K562 (cell line): ENCODE data around the gene B3GALT4. TPM values are rescaled to one million over a fixed set of nuclear protein-coding genes. Genes with fewer than 3 reads are reported as not detected.

ENCODE experiments used
- COPS2 ChIP-seq: fragments of 450-650 bp; conservative IDR thresholded peaks from 2 replicates; pipeline ENCODE4 v1.6.1; 2016; ENCODE audit warnings: mild to moderate bottlenecking, moderate library complexity
- E2F1 ChIP-seq: sonication (generic); formaldehyde crosslinking; IDR thresholded peaks from 2 replicates; pipeline ENCODE4 v1.8.1; 2023; ENCODE audit warnings: mild to moderate bottlenecking, missing genetic modification reagents, moderate library complexity
- GATAD2A ChIP-seq: fragments of 450-650 bp; IDR thresholded peaks from 2 replicates; pipeline ENCODE4 v1.6.1; 2017
- JUND ChIP-seq, 2 experiments: IDR thresholded peaks; 2 replicates in 1 of 2; 3 replicates in 1 of 2; pipeline ENCODE4 v1.6.1; 2011; ENCODE audit warnings: borderline replicate concordance in 2 of 2, low read depth in 2 of 2, low read length in 2 of 2, improper control_type of control experiment in 1 of 2, missing biosample characterization in 1 of 2, missing genetic modification characterization in 1 of 2, missing genetic modification reagents in 1 of 2
- MCM2 ChIP-seq: fragments of 450-650 bp; IDR thresholded peaks from 2 replicates; pipeline ENCODE4 v1.6.1; 2017; ENCODE audit warnings: low read depth, mild to moderate bottlenecking
- PKNOX1 ChIP-seq: fragments of 450-650 bp; IDR thresholded peaks from 2 replicates; pipeline ENCODE4 v1.6.1; 2016
- POLR2AphosphoS5 ChIP-seq: IDR thresholded peaks from 2 replicates; pipeline ENCODE4 v1.6.1; 2011; ENCODE audit warnings: mild to moderate bottlenecking, low read depth, low read length, moderate library complexity; ENCODE audit not compliant: control insufficient read depth, insufficient read depth
- RBM39 ChIP-seq: fragments of 200-400 bp; formaldehyde crosslinking; optimal IDR thresholded peaks from 2 replicates; pipeline ENCODE3; 2018; ENCODE audit warnings: low read depth, low read length
- USF1 ChIP-seq: sonication (generic); formaldehyde crosslinking; IDR thresholded peaks from 2 replicates; pipeline ENCODE4 v1.9.0; 2022; ENCODE audit warnings: mild to moderate bottlenecking, missing genetic modification reagents
- XRCC4 ChIP-seq: IDR thresholded peaks from one replicate; pipeline ENCODE4 v1.6.1; 2011; ENCODE audit not compliant: insufficient read depth, insufficient read length; ENCODE audit errors: extremely low read depth
- XRCC5 ChIP-seq: fragments of 200-400 bp; formaldehyde crosslinking; IDR thresholded peaks from 2 replicates; pipeline ENCODE4 v1.6.1; 2017; ENCODE audit warnings: low read depth, mild to moderate bottlenecking, low read length
- YBX1 ChIP-seq: fragments of 450-650 bp; IDR thresholded peaks from 2 replicates; pipeline ENCODE4 v1.7.1; 2016; ENCODE audit warnings: mild to moderate bottlenecking
- ZNF232 ChIP-seq: sonication (generic); formaldehyde crosslinking; IDR thresholded peaks from 2 replicates; pipeline ENCODE4 v1.8.0; 2022; ENCODE audit warnings: mild to moderate bottlenecking, missing genetic modification reagents
- ZNF263 ChIP-seq: sonication (generic); formaldehyde crosslinking; IDR thresholded peaks from 2 replicates; pipeline ENCODE4 v1.8.0; 2022; ENCODE audit warnings: mild to moderate bottlenecking, missing genetic modification reagents, borderline replicate concordance
- ZNF586 ChIP-seq: fragments of 450-650 bp; formaldehyde crosslinking; conservative IDR thresholded peaks from 2 replicates; pipeline ENCODE4 v1.4.0; 2020; ENCODE audit warnings: mild to moderate bottlenecking, moderate library complexity
- polyA plus RNA-seq, 8 experiments: library from polyadenylated mRNA; depleted of rRNA in 4 of 8; stranded (reverse) in 5 of 8; unstranded in 3 of 8; fragments of >200 nt; fragmentation: Nextera tagmentation in 2 of 8; fragmentation: Illumina TruSeq in 1 of 8; extraction: Ambion mirVana in 2 of 8; extraction: Trizol in 1 of 8; gene quantifications; 2 replicates each; pipeline versions ENCODE4 v1.2.1 to v1.2.3, GENCODE V29; 2011 to 2014; ENCODE audit warnings: inconsistent platforms in 1 of 8, missing spikeins in 1 of 8
- total RNA-seq, 7 experiments: library from RNA; depleted of rRNA in 6 of 7; stranded (reverse); fragments of >200 nt in 6 of 7; fragmentation: Illumina TruSeq in 2 of 7; extraction: Trizol in 2 of 7; gene quantifications; 2 replicates each; pipeline versions ENCODE4 v1.2.1 to v1.2.3, GENCODE V29; 2011 to 2021; ENCODE audit warnings: low replicate concordance in 1 of 7
- TF ChIP-seq, protein P1 (sequence below): fragments of 250-450 bp; sonication (Bioruptor Pico); IDR thresholded peaks from 2 replicates; pipeline ENCODE4 v1.4.0; 2020; ENCODE audit warnings: mild to moderate bottlenecking
- TF ChIP-seq, protein P2 (sequence below): sonication (generic); formaldehyde crosslinking; IDR thresholded peaks from 2 replicates; pipeline ENCODE4 v1.8.1; 2023; ENCODE audit warnings: missing genetic modification reagents, mild to moderate bottlenecking, borderline replicate concordance

Gene B3GALT4
- total and polyA plus RNA-seq, 9 of the 15 experiments (the other 6 are each of a cell fraction or from before 2014, with no cell fraction given), result 0.11 to 1.3 (median 0.53) TPM; not detected in 1

DNA sequence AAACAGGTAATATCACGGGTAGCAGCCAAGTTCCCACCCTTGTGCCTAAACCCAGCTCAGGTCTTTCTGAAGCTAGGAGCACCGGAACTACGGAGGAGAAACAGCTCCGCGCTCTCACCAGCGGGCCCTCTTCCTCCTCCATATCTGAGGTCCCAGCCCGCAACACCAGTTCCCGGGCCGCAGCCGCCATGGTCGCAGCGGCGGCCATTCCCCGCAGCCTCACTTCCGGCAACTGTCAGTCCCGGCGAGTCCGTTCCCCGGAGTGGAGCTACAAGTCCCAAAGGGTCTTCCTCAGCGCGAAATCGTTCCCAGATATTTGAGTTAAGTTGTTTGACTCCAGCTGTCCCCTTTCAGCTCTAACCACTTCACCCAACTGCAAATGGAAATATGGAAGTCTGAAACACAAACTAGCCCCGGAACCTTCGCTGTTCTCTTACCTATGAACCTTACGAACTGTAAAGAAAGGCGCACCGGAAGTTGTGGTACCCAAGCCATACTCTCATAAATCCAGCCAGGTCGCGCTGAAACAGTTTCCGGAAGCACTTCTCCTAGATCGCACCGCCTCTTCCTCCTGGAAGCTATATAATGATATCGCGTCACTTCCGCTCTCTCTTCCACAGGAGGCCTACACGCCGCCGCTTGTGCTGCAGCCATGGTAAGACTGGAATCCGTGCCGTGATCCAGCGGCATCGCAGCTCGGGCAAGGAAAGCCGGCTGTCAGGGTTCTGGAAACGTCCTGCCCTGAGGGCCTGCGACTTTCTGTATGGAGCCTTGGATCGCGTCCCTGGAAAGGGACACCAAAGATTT is 5.3 kb upstream of the B3GALT4 start, which contains the start of the genes RPS18 and VPS52 (continued):
- TF ChIP-seq PKNOX1 (peak; percentile 95), RBM39 (peak; percentile 96), ZNF263 (CRISPR knock-in tag) (peak; percentile 62; the same call in 1 of the 2 replicates), POLR2AphosphoS5 (peak; percentile 99), YBX1 (no peak), XRCC4 (no peak), E2F1 (peak; percentile 95), USF1 (CRISPR knock-in tag) (no peak), GATAD2A (peak; percentile 51; the same call in 1 of the 2 replicates), MCM2 (no peak), JUND (IDR thresholded peaks at IDR 0.05; ENCODE audit: borderline replicate concordance, low read depth, low read length) (peak; percentile 84), JUND (tag; IDR thresholded peaks at IDR 0.05; ENCODE audit: borderline replicate concordance, low read depth, low read length) (peak; percentile 74; the same call in 2 of the 3 replicates), ZNF586 (CRISPR knock-in tag) (0 out of 2 replicates have a peak, but pooled peaks have one; percentile 28), XRCC5 (peak; percentile 47), ZNF232 (peak; percentile 65; the same call in 1 of the 2 replicates), COPS2 (no peak)
- TF ChIP-seq, protein P1, sequence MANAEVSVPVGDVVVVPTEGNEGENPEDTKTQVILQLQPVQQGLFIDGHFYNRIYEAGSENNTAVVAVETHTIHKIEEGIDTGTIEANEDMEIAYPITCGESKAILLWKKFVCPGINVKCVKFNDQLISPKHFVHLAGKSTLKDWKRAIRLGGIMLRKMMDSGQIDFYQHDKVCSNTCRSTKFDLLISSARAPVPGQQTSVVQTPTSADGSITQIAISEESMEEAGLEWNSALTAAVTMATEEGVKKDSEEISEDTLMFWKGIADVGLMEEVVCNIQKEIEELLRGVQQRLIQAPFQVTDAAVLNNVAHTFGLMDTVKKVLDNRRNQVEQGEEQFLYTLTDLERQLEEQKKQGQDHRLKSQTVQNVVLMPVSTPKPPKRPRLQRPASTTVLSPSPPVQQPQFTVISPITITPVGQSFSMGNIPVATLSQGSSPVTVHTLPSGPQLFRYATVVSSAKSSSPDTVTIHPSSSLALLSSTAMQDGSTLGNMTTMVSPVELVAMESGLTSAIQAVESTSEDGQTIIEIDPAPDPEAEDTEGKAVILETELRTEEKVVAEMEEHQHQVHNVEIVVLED (CRISPR knock-in tag), result peak; percentile 47
- TF ChIP-seq, protein P2, sequence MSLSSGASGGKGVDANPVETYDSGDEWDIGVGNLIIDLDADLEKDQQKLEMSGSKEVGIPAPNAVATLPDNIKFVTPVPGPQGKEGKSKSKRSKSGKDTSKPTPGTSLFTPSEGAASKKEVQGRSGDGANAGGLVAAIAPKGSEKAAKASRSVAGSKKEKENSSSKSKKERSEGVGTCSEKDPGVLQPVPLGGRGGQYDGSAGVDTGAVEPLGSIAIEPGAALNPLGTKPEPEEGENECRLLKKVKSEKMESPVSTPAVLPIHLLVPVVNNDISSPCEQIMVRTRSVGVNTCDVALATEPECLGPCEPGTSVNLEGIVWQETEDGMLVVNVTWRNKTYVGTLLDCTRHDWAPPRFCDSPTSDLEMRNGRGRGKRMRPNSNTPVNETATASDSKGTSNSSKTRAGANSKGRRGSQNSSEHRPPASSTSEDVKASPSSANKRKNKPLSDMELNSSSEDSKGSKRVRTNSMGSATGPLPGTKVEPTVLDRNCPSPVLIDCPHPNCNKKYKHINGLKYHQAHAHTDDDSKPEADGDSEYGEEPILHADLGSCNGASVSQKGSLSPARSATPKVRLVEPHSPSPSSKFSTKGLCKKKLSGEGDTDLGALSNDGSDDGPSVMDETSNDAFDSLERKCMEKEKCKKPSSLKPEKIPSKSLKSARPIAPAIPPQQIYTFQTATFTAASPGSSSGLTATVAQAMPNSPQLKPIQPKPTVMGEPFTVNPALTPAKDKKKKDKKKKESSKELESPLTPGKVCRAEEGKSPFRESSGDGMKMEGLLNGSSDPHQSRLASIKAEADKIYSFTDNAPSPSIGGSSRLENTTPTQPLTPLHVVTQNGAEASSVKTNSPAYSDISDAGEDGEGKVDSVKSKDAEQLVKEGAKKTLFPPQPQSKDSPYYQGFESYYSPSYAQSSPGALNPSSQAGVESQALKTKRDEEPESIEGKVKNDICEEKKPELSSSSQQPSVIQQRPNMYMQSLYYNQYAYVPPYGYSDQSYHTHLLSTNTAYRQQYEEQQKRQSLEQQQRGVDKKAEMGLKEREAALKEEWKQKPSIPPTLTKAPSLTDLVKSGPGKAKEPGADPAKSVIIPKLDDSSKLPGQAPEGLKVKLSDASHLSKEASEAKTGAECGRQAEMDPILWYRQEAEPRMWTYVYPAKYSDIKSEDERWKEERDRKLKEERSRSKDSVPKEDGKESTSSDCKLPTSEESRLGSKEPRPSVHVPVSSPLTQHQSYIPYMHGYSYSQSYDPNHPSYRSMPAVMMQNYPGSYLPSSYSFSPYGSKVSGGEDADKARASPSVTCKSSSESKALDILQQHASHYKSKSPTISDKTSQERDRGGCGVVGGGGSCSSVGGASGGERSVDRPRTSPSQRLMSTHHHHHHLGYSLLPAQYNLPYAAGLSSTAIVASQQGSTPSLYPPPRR (CRISPR knock-in tag), result no peak; the same call in 1 of the 2 replicates
